Sigmoid colon (tissue), 7 donors: ENCODE measurements around the gene GDF11. TPM values are rescaled to one million over a fixed set of nuclear protein-coding genes. Genes with fewer than 3 reads are reported as not detected.

Experiments
- DNase-seq: peaks from one replicate; pipeline ENCODE4 v3.0.0-alpha.2; 2019
- H3K27ac ChIP-seq, 4 donors: fragments of 200-600 bp; sonication (generic); one replicate each; pipeline ENCODE4 v1.5.1; 2016 to 2019; ENCODE audit warnings: mild to moderate bottlenecking in 1 of 4
- H3K27me3 ChIP-seq, 3 donors: fragments of 200-600 bp; sonication (generic); one replicate each; pipeline ENCODE4 v1.5.1; 2019; ENCODE audit warnings: mild to moderate bottlenecking in 1 of 3
- H3K36me3 ChIP-seq, 4 donors: fragments of 200-600 bp; sonication (generic); one replicate each; pipeline ENCODE4 v1.5.1; 2016 to 2019
- H3K4me1 ChIP-seq, 4 donors: fragments of 200-600 bp; sonication (generic); one replicate each; pipeline ENCODE4 v1.5.1; 2017 to 2019
- H3K4me3 ChIP-seq, 4 donors: fragments of 200-600 bp; sonication (generic); one replicate each; pipeline ENCODE4 v1.5.1; 2017 to 2019; ENCODE audit warnings: mild to moderate bottlenecking in 2 of 4, moderate library complexity in 1 of 4
- H3K9me3 ChIP-seq, 4 donors: fragments of 200-600 bp in 3 of 4; sonication (generic) in 3 of 4; one replicate each; pipeline versions ENCODE4 v1.5.1 to v1.6.1; 2013 to 2019
- EP300 ChIP-seq, 4 donors: sonication (generic); formaldehyde crosslinking; IDR thresholded peaks; one replicate each; pipeline ENCODE4 v1.6.1; 2017; ENCODE audit warnings: antibody characterized with exemption in 4 of 4
- POLR2A ChIP-seq, 2 donors: fragments of 450-650 bp; IDR thresholded peaks; one replicate each; pipeline ENCODE4 v1.6.1; 2016; ENCODE audit warnings: antibody characterized with exemption in 2 of 2, mild to moderate bottlenecking in 2 of 2, moderate library complexity in 2 of 2
- POLR2AphosphoS5 ChIP-seq, 4 donors: sonication (generic); formaldehyde crosslinking; IDR thresholded peaks; one replicate each; pipeline ENCODE4 v1.6.1; 2017; ENCODE audit warnings: antibody characterized with exemption in 4 of 4
- WGBS, 2 donors: extraction: QIAGEN DNeasy Blood & Tissue Kit; methylation state at CpG; one replicate each; pipeline ENCODE4 v1.1.7; 2013; 5-methylcytosine and 5-hydroxymethylcytosine counted together
- intact Hi-C: fragments of 100-400 bp; cut with DNase I; formaldehyde crosslinking; loops from one replicate; pipeline ENCODE4 v1.15.1; 2023
- polyA plus RNA-seq, 3 donors: library from polyadenylated mRNA; stranded (reverse); fragments of 200-250 nt; gene quantifications; one replicate each; pipeline ENCODE4 v1.2.3, GENCODE V29; 2013
- total RNA-seq, 4 donors: library from RNA; depleted of rRNA; stranded (reverse); fragments of >200 nt; gene quantifications; one replicate each; pipeline ENCODE4 v1.1.0, GENCODE V29; 2016
- TF ChIP-seq, protein P1 (sequence below), 4 experiments: fragments of 450-650 bp in 3 of 4; fragments of 200-600 bp in 1 of 4; IDR thresholded peaks; one replicate each; pipeline ENCODE4 v1.5.1; 2016 to 2019; ENCODE audit warnings: antibody characterized with exemption in 4 of 4, mild to moderate bottlenecking in 3 of 4, moderate library complexity in 2 of 4
- donor health status: healthy with polysubstance abuse.
- donor health status: Bipolar disorder and iron deficiency.
- donor health status: healthy.

The GDF11 gene
- total and polyA plus RNA-seq, 7 donors: 1.2 to 12.2 (median 4.3) TPM

DNA sequence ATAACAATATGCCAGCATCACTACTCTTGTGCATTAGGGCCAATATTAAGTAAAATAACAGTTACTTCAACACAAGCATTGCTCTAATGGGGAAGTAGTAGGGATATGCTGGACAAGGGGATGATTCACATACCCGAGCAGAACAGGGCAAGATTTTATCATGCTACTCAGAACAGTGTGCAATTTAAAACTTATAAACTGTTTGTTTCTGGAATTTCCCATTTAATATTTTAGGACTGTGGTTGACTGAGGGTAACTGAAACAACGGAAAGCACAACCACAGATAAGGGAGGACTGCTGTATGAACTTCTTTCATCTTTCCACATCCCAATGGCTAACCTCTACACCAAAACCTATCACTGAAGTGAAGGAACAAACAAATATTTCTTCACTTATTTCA lies 37.8 kb downstream of the GDF11 start:
- TF ChIP-seq EP300 (IDR thresholded peaks at IDR 0.05) (no peak), POLR2A (IDR thresholded peaks at IDR 0.05) (no peak), POLR2AphosphoS5 (IDR thresholded peaks at IDR 0.05) (no peak)
- TF ChIP-seq, protein P1, sequence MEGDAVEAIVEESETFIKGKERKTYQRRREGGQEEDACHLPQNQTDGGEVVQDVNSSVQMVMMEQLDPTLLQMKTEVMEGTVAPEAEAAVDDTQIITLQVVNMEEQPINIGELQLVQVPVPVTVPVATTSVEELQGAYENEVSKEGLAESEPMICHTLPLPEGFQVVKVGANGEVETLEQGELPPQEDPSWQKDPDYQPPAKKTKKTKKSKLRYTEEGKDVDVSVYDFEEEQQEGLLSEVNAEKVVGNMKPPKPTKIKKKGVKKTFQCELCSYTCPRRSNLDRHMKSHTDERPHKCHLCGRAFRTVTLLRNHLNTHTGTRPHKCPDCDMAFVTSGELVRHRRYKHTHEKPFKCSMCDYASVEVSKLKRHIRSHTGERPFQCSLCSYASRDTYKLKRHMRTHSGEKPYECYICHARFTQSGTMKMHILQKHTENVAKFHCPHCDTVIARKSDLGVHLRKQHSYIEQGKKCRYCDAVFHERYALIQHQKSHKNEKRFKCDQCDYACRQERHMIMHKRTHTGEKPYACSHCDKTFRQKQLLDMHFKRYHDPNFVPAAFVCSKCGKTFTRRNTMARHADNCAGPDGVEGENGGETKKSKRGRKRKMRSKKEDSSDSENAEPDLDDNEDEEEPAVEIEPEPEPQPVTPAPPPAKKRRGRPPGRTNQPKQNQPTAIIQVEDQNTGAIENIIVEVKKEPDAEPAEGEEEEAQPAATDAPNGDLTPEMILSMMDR (IDR thresholded peaks at IDR 0.05): no peak
- no peak for DNase-seq
- 71 to 78% methylated on average over 2 of the region's 2 CpGs for WGBS, 2 donors
- peaks cover 11 to 95% (median 33%) of the 10 kb centered on the region in 4 donors for H3K36me3 ChIP-seq
- intact Hi-C loops: no loop called here
- H3K4me1 ChIP-seq: no peaks in the 10 kb centered on the region
- no peak overlapping the region for H3K4me3 ChIP-seq
- H3K9me3 ChIP-seq: no peaks in the 10 kb centered on the region
- H3K27ac ChIP-seq: no peak overlapping the region
- no peaks in the 10 kb centered on the region for H3K27me3 ChIP-seq

DNA sequence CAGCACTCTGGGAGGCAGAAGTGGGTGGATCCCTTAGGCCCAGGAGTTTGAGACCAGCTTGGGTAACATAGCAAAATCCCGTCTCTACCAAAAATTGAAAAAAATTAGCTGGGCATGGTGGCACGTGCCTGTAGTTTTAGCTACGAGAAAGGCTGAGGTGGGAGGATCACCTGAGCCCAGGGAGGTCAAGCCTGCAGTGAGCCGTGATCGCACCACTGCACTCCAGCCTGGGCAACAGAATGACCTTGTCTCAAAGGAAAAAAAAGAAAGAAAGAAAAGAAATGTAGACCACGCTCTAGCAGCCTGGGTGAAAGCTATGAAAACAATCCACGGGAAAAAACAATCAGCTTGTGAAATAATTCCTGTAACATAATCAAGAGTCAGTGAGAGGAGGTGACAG lies 45.6 kb downstream of the GDF11 start:
- intact Hi-C loops: no loop called here
- Histone ChIP-seq H3K36me3 (peaks cover 0 to 99% (median 45%) of the 10 kb centered on the region in 4 donors), H3K27ac (no peak overlapping the region), H3K9me3 (no peaks in the 10 kb centered on the region), H3K27me3 (no peaks in the 10 kb centered on the region), H3K4me3 (no peak overlapping the region), H3K4me1 (no peaks in the 10 kb centered on the region)
- 97 to 98% methylated on average over 7 of the region's 7 CpGs for WGBS, 2 donors
- DNase-seq: no peak
- no peak for TF ChIP-seq POLR2A (IDR thresholded peaks at IDR 0.05)
- TF ChIP-seq EP300 (IDR thresholded peaks at IDR 0.05): no peak
- TF ChIP-seq, protein P1 (IDR thresholded peaks at IDR 0.05): no peak
- TF ChIP-seq POLR2AphosphoS5 (IDR thresholded peaks at IDR 0.05): no peak

DNA sequence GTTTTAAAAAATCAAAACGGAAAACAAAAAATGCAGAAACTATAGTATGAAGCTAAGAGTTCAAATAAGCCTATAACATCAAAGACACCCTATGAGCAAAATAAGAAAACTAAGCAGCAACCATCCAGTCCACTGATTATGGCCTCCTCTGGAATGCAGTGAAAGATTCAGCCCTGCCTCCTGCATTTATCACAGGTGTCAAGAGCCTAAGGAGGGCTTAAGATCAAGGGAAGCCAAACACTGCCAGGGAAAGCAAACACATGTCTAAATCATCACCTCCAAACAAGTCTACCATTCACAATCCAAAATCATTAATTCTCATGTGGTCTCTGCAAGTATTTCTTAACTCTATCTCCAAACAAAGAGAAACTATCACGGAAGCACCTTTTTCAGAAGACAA lies 46.2 kb downstream of the GDF11 start:
- TF ChIP-seq EP300 (IDR thresholded peaks at IDR 0.05) (no peak), POLR2A (IDR thresholded peaks at IDR 0.05) (no peak), POLR2AphosphoS5 (IDR thresholded peaks at IDR 0.05) (no peak)
- TF ChIP-seq, protein P1 (IDR thresholded peaks at IDR 0.05): no peak
- Histone ChIP-seq H3K36me3 (peaks cover 0 to 99% (median 44%) of the 10 kb centered on the region in 4 donors), H3K9me3 (no peaks in the 10 kb centered on the region), H3K27ac (no peak overlapping the region), H3K27me3 (no peaks in the 10 kb centered on the region), H3K4me1 (no peaks in the 10 kb centered on the region), H3K4me3 (no peak overlapping the region)
- 93 to 98% methylated on average over 2 of the region's 2 CpGs for WGBS, 2 donors
- DNase-seq: no peak
- intact Hi-C loops: no loop called here

DNA sequence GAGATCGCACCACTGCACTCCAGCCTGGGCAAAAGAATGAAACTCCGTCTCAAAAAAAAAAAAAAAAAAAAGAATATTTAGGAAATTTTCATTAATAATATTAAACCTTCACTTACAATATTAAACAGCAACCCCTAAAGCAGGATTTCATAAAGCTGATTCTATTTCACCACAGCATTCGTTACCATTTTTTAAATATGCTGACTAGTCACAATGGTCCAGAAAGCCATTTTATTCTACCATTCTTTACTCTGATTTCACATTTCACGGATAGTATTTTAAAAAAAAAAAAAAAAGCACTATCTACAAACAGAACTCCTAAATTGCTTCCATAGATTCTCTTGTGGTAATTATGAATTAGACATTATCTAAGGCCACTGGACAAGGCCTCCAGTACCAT lies 47.0 kb downstream of the GDF11 start:
- Histone ChIP-seq H3K4me3 (no peak overlapping the region), H3K9me3 (no peaks in the 10 kb centered on the region), H3K36me3 (peaks cover 0 to 99% (median 48%) of the 10 kb centered on the region in 4 donors), H3K27ac (no peak overlapping the region), H3K27me3 (no peaks in the 10 kb centered on the region), H3K4me1 (no peaks in the 10 kb centered on the region)
- TF ChIP-seq EP300 (IDR thresholded peaks at IDR 0.05): no peak
- no peak for TF ChIP-seq POLR2A (IDR thresholded peaks at IDR 0.05)
- TF ChIP-seq, protein P1 (IDR thresholded peaks at IDR 0.05): no peak
- TF ChIP-seq POLR2AphosphoS5 (IDR thresholded peaks at IDR 0.05): no peak
- WGBS, 2 donors: 93 to 95% methylated on average over 4 of the region's 4 CpGs
- intact Hi-C loops: no loop called here
- no peak for DNase-seq

DNA sequence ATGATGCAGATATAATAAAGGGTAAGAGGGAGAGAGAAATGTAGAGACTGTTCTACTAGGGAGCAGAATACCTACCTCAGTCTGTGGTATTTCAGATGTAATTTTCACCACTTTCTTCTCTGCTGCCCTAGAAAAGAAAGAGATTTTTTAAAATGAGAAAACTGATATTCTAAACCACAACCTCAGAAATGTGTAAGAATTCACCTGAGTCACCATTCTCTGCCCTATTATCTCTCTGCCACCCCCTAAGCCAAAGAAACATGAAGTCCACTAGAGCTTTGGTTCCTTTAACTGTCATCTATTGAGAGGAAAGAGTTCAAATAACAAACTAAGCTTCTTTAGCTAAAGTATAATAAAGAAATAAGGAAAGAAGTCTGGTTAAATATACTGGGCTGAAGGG lies 53.0 kb downstream of the GDF11 start:
- DNase-seq: no peak
- Histone ChIP-seq H3K4me3 (no peak overlapping the region), H3K4me1 (no peaks in the 10 kb centered on the region), H3K9me3 (no peaks in the 10 kb centered on the region), H3K36me3 (peaks cover 6 to 94% (median 40%) of the 10 kb centered on the region in 4 donors), H3K27me3 (no peaks in the 10 kb centered on the region), H3K27ac (no peak overlapping the region)
- intact Hi-C loops: loop anchor here (2.0 kb wide), 1 partner anchor 57 kb away; no protein-coding TSS in a partner anchor
- no peak for TF ChIP-seq POLR2A (IDR thresholded peaks at IDR 0.05)
